ENCODE measurements around the gene SCN9A. TPM values are rescaled to one million over a fixed set of nuclear protein-coding genes. Genes with fewer than 3 reads are reported as not detected.

The SCN9A gene
- total and polyA plus RNA-seq, 9 of the 15 experiments (the other 6 are each of a cell fraction or from before 2014, with no cell fraction given) = 1.4 to 22.8 (median 7.1) TPM

GRCh38 chr2:166171216-166171615 is 204.5 kb downstream of the SCN9A start:
- TF ChIP-seq PBX2 (CRISPR knock-in tag; IDR thresholded peaks at IDR 0.05; ENCODE audit: low read depth) (no peak), PBX2 (tag; conservative IDR thresholded peaks at IDR 0.05; ENCODE audit: low read depth) (0 out of 2 replicates have a peak, but pooled peaks have one; percentile 41), MEIS2 (IDR thresholded peaks at IDR 0.05; ENCODE audit: partially characterized antibody) (peak; percentile 51), CXXC5 (CRISPR knock-in tag; IDR thresholded peaks at IDR 0.05) (no peak)
- TF ChIP-seq, protein P1, sequence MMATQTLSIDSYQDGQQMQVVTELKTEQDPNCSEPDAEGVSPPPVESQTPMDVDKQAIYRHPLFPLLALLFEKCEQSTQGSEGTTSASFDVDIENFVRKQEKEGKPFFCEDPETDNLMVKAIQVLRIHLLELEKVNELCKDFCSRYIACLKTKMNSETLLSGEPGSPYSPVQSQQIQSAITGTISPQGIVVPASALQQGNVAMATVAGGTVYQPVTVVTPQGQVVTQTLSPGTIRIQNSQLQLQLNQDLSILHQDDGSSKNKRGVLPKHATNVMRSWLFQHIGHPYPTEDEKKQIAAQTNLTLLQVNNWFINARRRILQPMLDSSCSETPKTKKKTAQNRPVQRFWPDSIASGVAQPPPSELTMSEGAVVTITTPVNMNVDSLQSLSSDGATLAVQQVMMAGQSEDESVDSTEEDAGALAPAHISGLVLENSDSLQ (IDR thresholded peaks at IDR 0.05) = peak; percentile 35; the same call in 1 of the 2 replicates
- ATAC-seq (no peak), DNase-seq (ENCODE audit: extremely low read depth in 1 of 4, low spot score in 3 of 4) (no peak), FAIRE-seq (no peak)
- Histone ChIP-seq H3K4me2 (ENCODE audit: insufficient read depth, low read length) (no peak overlapping the region), H3K79me2 (ENCODE audit: control insufficient read depth, insufficient read depth, low read length) (no peaks in the 10 kb centered on the region), H2AFZ (ENCODE audit: low read depth, low read length) (no peak overlapping the region), H3K36me3 (ENCODE audit: control insufficient read depth, insufficient read depth, low read length) (no peaks in the 10 kb centered on the region), H3K4me1 (replicated peaks in 1 of 2; ENCODE audit: control insufficient read depth in 2 of 2, insufficient read depth in 2 of 2, low read length in 2 of 2) (no peaks in the 10 kb centered on the region), H3K9me1 (ENCODE audit: control insufficient read depth, insufficient read depth, low read length) (no peaks in the 10 kb centered on the region), H4K20me1 (replicated peaks; ENCODE audit: control insufficient read depth, insufficient read depth, low read length) (no peaks in the 10 kb centered on the region), H3K9ac (ENCODE audit: insufficient read depth in 1 of 2, low read depth in 2 of 2, low read length in 2 of 2) (no peak overlapping the region), H3K27ac (ENCODE audit: extremely low read depth, low read depth, low read length) (no peak overlapping the region), H3K27me3 (ENCODE audit: control insufficient read depth in 2 of 2, insufficient read depth in 2 of 2, low read length in 2 of 2) (no peaks in the 10 kb centered on the region), H3K4me3 (no peak overlapping the region), H3K9me3 (replicated peaks; ENCODE audit: control insufficient read depth, insufficient read depth, low read depth, low read length) (no peaks in the 10 kb centered on the region)
- WGBS (ENCODE audit: insufficient coverage, low coverage, missing lambda C conversion rate) = 7% methylated on average over 3 of the region's 3 CpGs
- no TSS peak for BruUV-seq (replicated peaks)
- intact Hi-C loops (cut with micrococcal nuclease) (no loop called here), in situ Hi-C loops (cut with MboI) (no loop called here)
- CTCF ChIA-PET (ENCODE audit: low intra/inter-chr PET ratio) = no interaction called here
- POLR2A ChIA-PET = no interaction called here
